Right lobe of liver (tissue), 4 donors: ENCODE results near the gene GNAI3.

Experiments used
- CTCF ChIP-seq, 4 donors: fragments of 200-600 bp in 3 of 4; fragments of 450-650 bp in 1 of 4; IDR thresholded peaks; one replicate each; pipeline versions ENCODE4 v1.5.1 to v1.8.0; 2016 to 2022; ENCODE audit warnings: antibody characterized with exemption in 4 of 4, mild to moderate bottlenecking in 2 of 4
- POLR2A ChIP-seq: fragments of 450-650 bp; IDR thresholded peaks from one replicate; pipeline ENCODE4 v1.6.1; 2017; ENCODE audit warnings: antibody characterized with exemption, mild to moderate bottlenecking
- donor health status: DM: no; HTN: no; CAD: no.
- donor health status: DM: no; HTN: no; CAD: no.
- donor health status: DM: no; HTN: yes; CAD: no.

- TF ChIP-seq POLR2A: no peak
- no peak for TF ChIP-seq CTCF (IDR thresholded peaks at IDR 0.05)
Observed at GRCh38 chr1:109529881-109530456, 18.4 kb upstream of the GNAI3 start.
